Smooth muscle cell (in vitro differentiated cells): ENCODE data around the gene PGRMC2. TPM values are rescaled to one million over a fixed set of nuclear protein-coding genes. Genes with fewer than 3 reads are reported as not detected.
A peak's percentile ranks its signal among the peaks of the same experiment; 100 is the strongest.

Source experiments
- DNase-seq: peaks from one replicate; lab custom pipeline; 2025; ENCODE audit not compliant: unreplicated experiment; lab: John Stamatoyannopoulos, UW
- H2AFZ ChIP-seq: fragments of 200-600 bp; sonication (generic); 2 replicates; pipeline ENCODE4 v1.6.0; 2016; ENCODE audit warnings: antibody characterized with exemption, low read depth, mild to moderate bottlenecking
- H3F3A ChIP-seq: fragments of 200-600 bp; sonication (generic); 2 replicates; pipeline ENCODE4 v1.6.0; 2017; ENCODE audit warnings: antibody characterized with exemption, low read depth
- H3K27ac ChIP-seq: fragments of 200-600 bp; sonication (generic); 2 replicates; pipeline ENCODE4 v1.5.1; 2016; ENCODE audit warnings: low read depth, mild to moderate bottlenecking
- H3K27me3 ChIP-seq: fragments of 200-600 bp; sonication (generic); 2 replicates; pipeline ENCODE4 v1.6.1; 2016; ENCODE audit warnings: low read depth, mild to moderate bottlenecking
- H3K36me3 ChIP-seq: fragments of 200-600 bp; sonication (generic); 2 replicates; pipeline ENCODE4 v1.5.1; 2016; ENCODE audit warnings: low read depth
- H3K4me1 ChIP-seq: fragments of 200-600 bp; sonication (generic); 2 replicates; pipeline ENCODE4 v1.5.1; 2016; ENCODE audit warnings: low read depth
- H3K4me2 ChIP-seq: fragments of 200-600 bp; sonication (generic); 2 replicates; pipeline ENCODE4 v1.6.0; 2016; ENCODE audit warnings: mild to moderate bottlenecking
- H3K4me3 ChIP-seq: fragments of 200-600 bp; sonication (generic); 2 replicates; pipeline ENCODE4 v1.5.1; 2016; ENCODE audit warnings: mild to moderate bottlenecking
- H3K79me2 ChIP-seq: fragments of 200-600 bp; sonication (generic); 2 replicates; pipeline ENCODE4 v1.6.0; 2016; ENCODE audit warnings: low read depth, mild to moderate bottlenecking
- H3K9ac ChIP-seq: fragments of 200-600 bp; sonication (generic); 2 replicates; pipeline ENCODE4 v1.6.0; 2016; ENCODE audit warnings: low read depth
- H3K9me3 ChIP-seq: fragments of 200-600 bp; sonication (generic); replicated peaks from 2 replicates; pipeline ENCODE4 v1.5.1; 2016; ENCODE audit warnings: low read depth
- H4K20me1 ChIP-seq: fragments of 200-600 bp; sonication (generic); 2 replicates; pipeline ENCODE4 v1.6.0; 2016; ENCODE audit warnings: low read depth
- WGBS: methylation state at CpG from one replicate; pipeline ENCODE4 v1.1.7; 2016; ENCODE audit warnings: low lambda C conversion rate; 5-methylcytosine and 5-hydroxymethylcytosine counted together
- polyA plus RNA-seq: library from polyadenylated mRNA; unstranded; fragments of >200 nt; fragmentation: Nextera tagmentation; extraction: Ambion mirVana; gene quantifications from 2 replicates; pipeline ENCODE4 v1.2.1, GENCODE V29; 2016
- total RNA-seq: library from RNA; depleted of rRNA; stranded (reverse); fragments of >200 nt; gene quantifications from 2 replicates; pipeline ENCODE4 v1.2.3, GENCODE V29; 2014
- TF ChIP-seq, protein P1 (sequence below): fragments of 200-600 bp; sonication (generic); IDR thresholded peaks from 2 replicates; pipeline ENCODE4 v1.5.1; 2017; ENCODE audit warnings: borderline replicate concordance, mild to moderate bottlenecking, antibody characterized with exemption; ENCODE audit not compliant: insufficient read depth, poor library complexity, severe bottlenecking

The PGRMC2 gene, protein sequence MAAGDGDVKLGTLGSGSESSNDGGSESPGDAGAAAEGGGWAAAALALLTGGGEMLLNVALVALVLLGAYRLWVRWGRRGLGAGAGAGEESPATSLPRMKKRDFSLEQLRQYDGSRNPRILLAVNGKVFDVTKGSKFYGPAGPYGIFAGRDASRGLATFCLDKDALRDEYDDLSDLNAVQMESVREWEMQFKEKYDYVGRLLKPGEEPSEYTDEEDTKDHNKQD
- total RNA-seq: 56.7 and 60.1 TPM in 2 replicates
- 52.1 and 63.1 TPM in 2 replicates for polyA plus RNA-seq

DNA sequence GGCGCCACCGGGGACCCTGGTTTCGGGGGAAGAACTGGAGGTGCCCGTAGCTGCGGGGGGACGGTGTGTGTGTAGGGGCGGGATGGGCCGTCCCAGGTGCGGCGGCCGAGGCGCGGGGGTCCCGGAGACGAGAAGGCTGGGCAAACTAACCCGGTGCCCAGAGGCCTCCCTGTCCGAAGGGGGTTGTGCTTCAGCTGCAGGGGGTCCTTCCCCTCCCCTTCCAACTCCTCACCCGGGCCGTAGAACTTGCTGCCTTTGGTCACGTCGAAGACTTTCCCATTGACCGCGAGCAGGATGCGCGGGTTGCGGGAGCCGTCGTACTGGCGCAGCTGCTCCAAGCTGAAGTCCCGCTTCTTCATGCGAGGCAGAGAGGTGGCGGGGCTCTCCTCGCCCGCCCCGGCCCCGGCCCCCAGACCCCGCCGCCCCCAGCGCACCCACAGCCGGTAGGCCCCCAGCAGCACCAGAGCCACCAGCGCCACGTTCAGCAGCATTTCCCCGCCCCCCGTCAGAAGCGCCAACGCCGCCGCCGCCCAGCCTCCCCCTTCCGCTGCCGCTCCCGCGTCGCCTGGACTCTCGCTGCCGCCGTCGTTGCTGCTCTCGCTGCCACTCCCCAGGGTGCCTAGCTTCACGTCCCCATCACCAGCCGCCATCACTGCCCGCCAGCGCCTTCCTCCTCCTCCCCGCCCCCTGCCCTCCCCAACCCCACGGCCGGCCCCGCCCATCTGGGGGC is at the start of gene PGRMC2:
TSS of gene PGRMC2 (minus strand) at position 673 of the 730 bp plus-strand sequence. CDS start at position 650, 23 bp downstream.
- Histone ChIP-seq H3K27ac (peak within 1 kb of the TSS; percentile 85), H3F3A (no peaks in the 10 kb centered on the region), H3K9me3 (no peaks in the 10 kb centered on the region), H4K20me1 (peaks cover 36% of the 10 kb centered on the region), H3K79me2 (peaks cover 53% of the 10 kb centered on the region), H3K9ac (peak within 1 kb of the TSS; percentile 74), H3K36me3 (no peaks in the 10 kb centered on the region), H2AFZ (peak within 1 kb of the TSS; percentile 77), H3K27me3 (no peaks in the 10 kb centered on the region), H3K4me2 (peak within 1 kb of the TSS; percentile 89), H3K4me3 (peak within 1 kb of the TSS; percentile 89), H3K4me1 (peaks cover 33% of the 10 kb centered on the region)
- under 1% methylated on average over 48 of the region's 67 CpGs for WGBS
- DNase-seq: peak; percentile 36
- TF ChIP-seq, protein P1, sequence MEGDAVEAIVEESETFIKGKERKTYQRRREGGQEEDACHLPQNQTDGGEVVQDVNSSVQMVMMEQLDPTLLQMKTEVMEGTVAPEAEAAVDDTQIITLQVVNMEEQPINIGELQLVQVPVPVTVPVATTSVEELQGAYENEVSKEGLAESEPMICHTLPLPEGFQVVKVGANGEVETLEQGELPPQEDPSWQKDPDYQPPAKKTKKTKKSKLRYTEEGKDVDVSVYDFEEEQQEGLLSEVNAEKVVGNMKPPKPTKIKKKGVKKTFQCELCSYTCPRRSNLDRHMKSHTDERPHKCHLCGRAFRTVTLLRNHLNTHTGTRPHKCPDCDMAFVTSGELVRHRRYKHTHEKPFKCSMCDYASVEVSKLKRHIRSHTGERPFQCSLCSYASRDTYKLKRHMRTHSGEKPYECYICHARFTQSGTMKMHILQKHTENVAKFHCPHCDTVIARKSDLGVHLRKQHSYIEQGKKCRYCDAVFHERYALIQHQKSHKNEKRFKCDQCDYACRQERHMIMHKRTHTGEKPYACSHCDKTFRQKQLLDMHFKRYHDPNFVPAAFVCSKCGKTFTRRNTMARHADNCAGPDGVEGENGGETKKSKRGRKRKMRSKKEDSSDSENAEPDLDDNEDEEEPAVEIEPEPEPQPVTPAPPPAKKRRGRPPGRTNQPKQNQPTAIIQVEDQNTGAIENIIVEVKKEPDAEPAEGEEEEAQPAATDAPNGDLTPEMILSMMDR: no peak

DNA sequence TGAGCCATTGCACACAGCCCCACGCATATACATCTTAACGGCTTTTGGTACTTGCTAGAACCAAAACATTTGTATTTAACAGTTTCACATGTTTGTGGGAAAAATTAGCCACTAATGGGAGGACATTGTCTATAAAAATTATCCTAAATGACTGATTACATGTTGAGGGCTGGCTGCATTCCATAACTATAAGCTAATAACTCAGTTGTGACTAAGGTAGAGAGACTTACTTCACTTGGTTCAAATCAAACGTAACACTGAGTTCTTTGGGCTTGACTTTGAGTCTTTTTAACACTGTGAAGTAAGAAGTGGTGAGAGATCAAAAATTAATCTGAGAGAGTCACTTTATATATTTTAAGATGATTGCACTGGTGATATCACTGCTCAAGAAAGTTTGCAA is 47.9 kb upstream of the PGRMC2 start:
- Histone ChIP-seq H3K27ac (peak overlapping the region; percentile 42), H3K9ac (no peak overlapping the region), H2AFZ (no peak overlapping the region), H3F3A (no peaks in the 10 kb centered on the region), H3K4me3 (no peak overlapping the region), H3K27me3 (no peaks in the 10 kb centered on the region), H3K79me2 (no peaks in the 10 kb centered on the region), H3K4me2 (no peak overlapping the region), H3K9me3 (no peaks in the 10 kb centered on the region), H3K36me3 (no peaks in the 10 kb centered on the region), H3K4me1 (no peaks in the 10 kb centered on the region), H4K20me1 (no peaks in the 10 kb centered on the region)
- DNase-seq: no peak
- WGBS: 26% methylated on average over 3 of the region's 3 CpGs
- TF ChIP-seq, protein P1: no peak

DNA sequence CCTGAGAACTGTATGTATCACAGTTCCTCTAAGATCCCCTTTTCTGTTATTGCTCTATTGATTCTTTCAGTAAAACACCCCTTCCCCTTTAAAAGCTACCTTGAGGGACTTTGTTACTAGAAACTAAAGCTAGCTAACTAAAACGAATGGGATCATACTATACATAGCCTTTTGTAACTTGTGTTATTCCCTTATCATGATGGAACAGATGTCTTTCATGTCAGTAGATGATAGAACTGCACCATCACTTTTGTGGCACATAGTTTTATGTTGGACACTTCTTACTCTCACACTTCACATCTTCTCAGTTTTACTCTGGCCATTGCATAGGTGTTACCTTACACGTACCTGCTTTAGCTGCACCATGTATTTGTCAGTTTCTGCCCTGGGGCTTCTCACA is 46.6 kb upstream of the PGRMC2 start:
- TF ChIP-seq, protein P1: no peak
- no peaks in the 10 kb centered on the region for H3K4me1 ChIP-seq
- no peak overlapping the region for H3K4me3 ChIP-seq
- H4K20me1 ChIP-seq: no peaks in the 10 kb centered on the region
- no peak overlapping the region for H2AFZ ChIP-seq
- H3F3A ChIP-seq: no peaks in the 10 kb centered on the region
- no peaks in the 10 kb centered on the region for H3K9me3 ChIP-seq
- H3K4me2 ChIP-seq: no peak overlapping the region
- 90% methylated on average over 2 of the region's 2 CpGs for WGBS
- H3K79me2 ChIP-seq: no peaks in the 10 kb centered on the region
- no peaks in the 10 kb centered on the region for H3K27me3 ChIP-seq
- H3K36me3 ChIP-seq: no peaks in the 10 kb centered on the region
- no peak overlapping the region for H3K27ac ChIP-seq
- no peak for DNase-seq
- no peak overlapping the region for H3K9ac ChIP-seq
